Panc1 (cell line): Measurements from ENCODE around the gene SLC9A9. TPM values are rescaled to one million over a fixed set of nuclear protein-coding genes. Genes with fewer than 3 reads are reported as not detected.

Experiments
- ATAC-seq: fragments of 200-7000 bp; cut with Tn5 transposase; 2 replicates; pipeline ENCODE4 v1.9.1; 2020; ENCODE audit warnings: mild to moderate bottlenecking, moderate library complexity
- BruUV-seq: library from RNA; stranded (reverse); fragments of 400-500 nt; replicated peaks from 2 replicates; lab custom pipeline; 2021; lab: Mats Ljungman, UMichigan
- CTCF ChIA-PET: fragments of 300-600 bp; sonication (Branson Sonifier 250); formaldehyde crosslinking; loops from one replicate; lab custom pipeline; 2022; ENCODE audit warnings: antibody characterized with exemption; lab: Charles Lee
- POLR2A ChIA-PET: fragments of 300-600 bp; sonication (Branson Sonifier 250); formaldehyde crosslinking; loops from one replicate; lab custom pipeline; 2022; ENCODE audit warnings: antibody characterized with exemption; lab: Charles Lee
- DNase-seq: peaks from one replicate; pipeline ENCODE4 v3.0.0-alpha.2; 2010; ENCODE audit warnings: low read depth, low spot score
- H3K27ac ChIP-seq: 2 replicates; pipeline ENCODE4 v1.5.1; 2011; ENCODE audit warnings: mild to moderate bottlenecking, low read length, inconsistent platforms
- H3K27me3 ChIP-seq: fragments of 200-500 bp; sonication (Bioruptor generic); 2 replicates; pipeline ENCODE4 v1.6.0; 2014; ENCODE audit warnings: low read length, inconsistent platforms; ENCODE audit not compliant: control insufficient read depth, insufficient read depth
- H3K36me3 ChIP-seq: fragments of 200-500 bp; sonication (Bioruptor generic); 2 replicates; pipeline ENCODE4 v1.5.1; 2014; ENCODE audit warnings: inconsistent platforms, mild to moderate bottlenecking, low read length, moderate library complexity; ENCODE audit not compliant: control insufficient read depth, insufficient read depth
- H3K4me1 ChIP-seq: 2 replicates; pipeline ENCODE4 v1.5.1; 2011; ENCODE audit warnings: inconsistent platforms, mild to moderate bottlenecking, low read length, moderate library complexity; ENCODE audit not compliant: control insufficient read depth, insufficient read depth
- H3K4me3 ChIP-seq, 2 experiments: 2 replicates each; pipeline ENCODE4 v1.5.1; 2011 to 2012; ENCODE audit warnings: low read depth in 2 of 2, low read length in 2 of 2, mild to moderate bottlenecking in 2 of 2, inconsistent platforms in 1 of 2, moderate library complexity in 1 of 2
- H3K9me3 ChIP-seq: fragments of 200-500 bp; sonication (Bioruptor generic); 2 replicates; pipeline ENCODE4 v1.5.1; 2014; ENCODE audit warnings: low read depth, mild to moderate bottlenecking, inconsistent platforms, low read length, moderate library complexity; ENCODE audit not compliant: control insufficient read depth, insufficient read depth
- POLR2AphosphoS5 ChIP-seq: IDR thresholded peaks from 2 replicates; pipeline ENCODE4 v1.6.1; 2012; ENCODE audit warnings: mild to moderate bottlenecking, low read depth, low read length, moderate library complexity
- SIN3A ChIP-seq: IDR thresholded peaks from 2 replicates; pipeline ENCODE4 v1.6.1; 2012; ENCODE audit warnings: low read depth, mild to moderate bottlenecking, low read length, moderate library complexity, borderline replicate concordance; ENCODE audit not compliant: insufficient read depth
- TCF7L2 ChIP-seq: IDR thresholded peaks from 2 replicates; pipeline ENCODE4 v1.6.1; 2011; ENCODE audit warnings: mild to moderate bottlenecking, low read depth, low read length, inconsistent platforms
- in situ Hi-C: cut with HindIII; loops from 2 replicates; pipeline ENCODE4 v1.10.0; 2016; ENCODE audit warnings: low sequenced_read_pairs, low pct_unique_long_range_greater_than_20kb
- intact Hi-C: fragments of 100-400 bp; cut with micrococcal nuclease; formaldehyde crosslinking; loops from one replicate; pipeline ENCODE4 v1.10.0; 2022; ENCODE audit not compliant: unreplicated experiment
- total RNA-seq: library from RNA; stranded (reverse); gene quantifications from one replicate; pipeline ENCODE4 v1.2.1, GENCODE V29; 2021; ENCODE audit not compliant: unreplicated experiment
- TF ChIP-seq, protein P1 (sequence below): fragments of 450-650 bp; IDR thresholded peaks from 2 replicates; pipeline ENCODE4 v1.5.1; 2017; ENCODE audit warnings: mild to moderate bottlenecking
- TF ChIP-seq, protein P2 (sequence below), 2 experiments: IDR thresholded peaks; 2 replicates each; pipeline ENCODE4 v1.6.1; 2011 to 2012; ENCODE audit warnings: low read depth in 2 of 2, control low read depth in 1 of 2, low read length in 1 of 2, mild to moderate bottlenecking in 1 of 2, moderate library complexity in 1 of 2; ENCODE audit not compliant: insufficient read depth in 1 of 2

SLC9A9 gene
- total RNA-seq, 1 experiment from 2014 or later: not detected

DNA sequence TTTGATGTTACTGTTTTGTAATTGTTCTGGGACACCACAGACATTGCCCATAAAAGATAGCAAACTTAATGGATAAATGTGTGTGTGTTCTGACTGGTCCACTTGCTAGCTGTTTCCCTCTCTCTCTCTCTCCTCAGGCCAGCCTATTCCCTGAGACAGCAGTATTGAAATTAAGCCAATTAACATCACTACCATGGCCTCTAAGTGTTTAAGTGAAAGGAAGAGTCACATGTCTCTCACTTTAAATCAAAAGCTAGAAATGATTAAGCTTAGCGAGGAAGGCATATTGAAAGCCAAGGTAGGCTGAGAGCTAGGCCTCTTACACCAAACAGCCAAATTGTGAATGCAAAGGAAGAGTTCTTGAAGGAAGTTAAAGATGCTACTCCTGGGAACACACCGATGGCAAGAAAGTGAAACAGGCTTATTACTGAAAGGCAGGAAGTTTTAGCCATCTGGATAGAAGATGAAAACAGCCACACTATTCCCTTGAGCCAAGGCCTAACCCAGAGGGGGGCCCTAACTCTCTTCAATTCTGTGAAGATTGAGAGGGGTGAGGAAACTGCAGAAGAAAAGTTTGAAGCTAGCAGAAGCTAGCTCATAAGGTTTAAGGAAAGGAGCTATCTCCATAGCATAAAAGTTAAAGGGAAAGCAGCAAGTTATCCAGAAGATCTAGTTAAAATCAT, 433.6 kb downstream of the SLC9A9 start:
- in situ Hi-C loops (no loop called here), intact Hi-C loops (no loop called here)
- CTCF ChIA-PET: no interaction called here
- H3K36me3 ChIP-seq: no peaks in the 10 kb centered on the region
- POLR2A ChIA-PET: no interaction called here
- H3K4me3 ChIP-seq: no peak overlapping the region
- no peak overlapping the region for H3K27ac ChIP-seq
- H3K9me3 ChIP-seq: no peaks in the 10 kb centered on the region
- H3K4me1 ChIP-seq: no peaks in the 10 kb centered on the region
- DNase-seq (no peak), ATAC-seq (no peak)
- no TSS peak for BruUV-seq
- no peaks in the 10 kb centered on the region for H3K27me3 ChIP-seq
- no peak for TF ChIP-seq SIN3A
- no peak for TF ChIP-seq TCF7L2
- TF ChIP-seq, protein P1, sequence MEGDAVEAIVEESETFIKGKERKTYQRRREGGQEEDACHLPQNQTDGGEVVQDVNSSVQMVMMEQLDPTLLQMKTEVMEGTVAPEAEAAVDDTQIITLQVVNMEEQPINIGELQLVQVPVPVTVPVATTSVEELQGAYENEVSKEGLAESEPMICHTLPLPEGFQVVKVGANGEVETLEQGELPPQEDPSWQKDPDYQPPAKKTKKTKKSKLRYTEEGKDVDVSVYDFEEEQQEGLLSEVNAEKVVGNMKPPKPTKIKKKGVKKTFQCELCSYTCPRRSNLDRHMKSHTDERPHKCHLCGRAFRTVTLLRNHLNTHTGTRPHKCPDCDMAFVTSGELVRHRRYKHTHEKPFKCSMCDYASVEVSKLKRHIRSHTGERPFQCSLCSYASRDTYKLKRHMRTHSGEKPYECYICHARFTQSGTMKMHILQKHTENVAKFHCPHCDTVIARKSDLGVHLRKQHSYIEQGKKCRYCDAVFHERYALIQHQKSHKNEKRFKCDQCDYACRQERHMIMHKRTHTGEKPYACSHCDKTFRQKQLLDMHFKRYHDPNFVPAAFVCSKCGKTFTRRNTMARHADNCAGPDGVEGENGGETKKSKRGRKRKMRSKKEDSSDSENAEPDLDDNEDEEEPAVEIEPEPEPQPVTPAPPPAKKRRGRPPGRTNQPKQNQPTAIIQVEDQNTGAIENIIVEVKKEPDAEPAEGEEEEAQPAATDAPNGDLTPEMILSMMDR: no peak
- no peak for TF ChIP-seq POLR2AphosphoS5
- TF ChIP-seq, protein P2, sequence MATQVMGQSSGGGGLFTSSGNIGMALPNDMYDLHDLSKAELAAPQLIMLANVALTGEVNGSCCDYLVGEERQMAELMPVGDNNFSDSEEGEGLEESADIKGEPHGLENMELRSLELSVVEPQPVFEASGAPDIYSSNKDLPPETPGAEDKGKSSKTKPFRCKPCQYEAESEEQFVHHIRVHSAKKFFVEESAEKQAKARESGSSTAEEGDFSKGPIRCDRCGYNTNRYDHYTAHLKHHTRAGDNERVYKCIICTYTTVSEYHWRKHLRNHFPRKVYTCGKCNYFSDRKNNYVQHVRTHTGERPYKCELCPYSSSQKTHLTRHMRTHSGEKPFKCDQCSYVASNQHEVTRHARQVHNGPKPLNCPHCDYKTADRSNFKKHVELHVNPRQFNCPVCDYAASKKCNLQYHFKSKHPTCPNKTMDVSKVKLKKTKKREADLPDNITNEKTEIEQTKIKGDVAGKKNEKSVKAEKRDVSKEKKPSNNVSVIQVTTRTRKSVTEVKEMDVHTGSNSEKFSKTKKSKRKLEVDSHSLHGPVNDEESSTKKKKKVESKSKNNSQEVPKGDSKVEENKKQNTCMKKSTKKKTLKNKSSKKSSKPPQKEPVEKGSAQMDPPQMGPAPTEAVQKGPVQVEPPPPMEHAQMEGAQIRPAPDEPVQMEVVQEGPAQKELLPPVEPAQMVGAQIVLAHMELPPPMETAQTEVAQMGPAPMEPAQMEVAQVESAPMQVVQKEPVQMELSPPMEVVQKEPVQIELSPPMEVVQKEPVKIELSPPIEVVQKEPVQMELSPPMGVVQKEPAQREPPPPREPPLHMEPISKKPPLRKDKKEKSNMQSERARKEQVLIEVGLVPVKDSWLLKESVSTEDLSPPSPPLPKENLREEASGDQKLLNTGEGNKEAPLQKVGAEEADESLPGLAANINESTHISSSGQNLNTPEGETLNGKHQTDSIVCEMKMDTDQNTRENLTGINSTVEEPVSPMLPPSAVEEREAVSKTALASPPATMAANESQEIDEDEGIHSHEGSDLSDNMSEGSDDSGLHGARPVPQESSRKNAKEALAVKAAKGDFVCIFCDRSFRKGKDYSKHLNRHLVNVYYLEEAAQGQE (IDR thresholded peaks at IDR 0.05; ENCODE audit: insufficient read depth in 1 of 2, low read depth in 2 of 2, low read length in 1 of 2): no peak

DNA sequence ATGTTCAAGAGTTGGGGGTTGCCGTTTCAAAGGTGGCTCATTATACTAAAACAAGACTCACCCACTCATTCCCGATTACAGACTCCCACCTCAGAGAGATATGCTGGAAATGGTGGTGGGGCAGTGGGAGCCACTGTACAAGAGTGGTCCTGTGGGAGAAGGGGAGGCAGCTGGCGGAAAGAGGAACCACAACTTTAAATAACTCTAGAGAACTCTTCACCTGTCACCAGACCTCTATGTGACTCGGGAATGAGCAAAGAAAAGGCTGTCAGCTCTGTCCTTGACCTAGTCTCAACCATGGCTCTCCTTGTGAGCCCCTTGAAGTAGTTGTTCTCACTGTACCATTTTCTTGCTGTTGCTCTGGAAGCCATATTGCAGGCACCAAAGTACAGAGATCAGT, 434.9 kb downstream of the SLC9A9 start:
- ATAC-seq (no peak), DNase-seq (no peak)
- POLR2A ChIA-PET: no interaction called here
- Histone ChIP-seq H3K4me3 (no peak overlapping the region), H3K36me3 (no peaks in the 10 kb centered on the region), H3K27me3 (no peaks in the 10 kb centered on the region), H3K9me3 (no peaks in the 10 kb centered on the region), H3K27ac (no peak overlapping the region), H3K4me1 (no peaks in the 10 kb centered on the region)
- in situ Hi-C loops (no loop called here), intact Hi-C loops (no loop called here)
- no TSS peak for BruUV-seq
- no peak for TF ChIP-seq POLR2AphosphoS5
- TF ChIP-seq TCF7L2: no peak
- TF ChIP-seq, protein P1: no peak
- TF ChIP-seq, protein P2 (IDR thresholded peaks at IDR 0.05; ENCODE audit: insufficient read depth in 1 of 2, low read depth in 2 of 2, low read length in 1 of 2): no peak
- TF ChIP-seq SIN3A: no peak
- CTCF ChIA-PET: no interaction called here
